Prostate gland (tissue), 2 donors: ENCODE results near the gene CDK9. TPM values are rescaled to one million over a fixed set of nuclear protein-coding genes. Genes with fewer than 3 reads are reported as not detected.

ENCODE experiments used
- DNase-seq: peaks from one replicate; pipeline ENCODE4 v3.0.0-alpha.2; 2019; ENCODE audit warnings: low spot score
- H3K27ac ChIP-seq, 2 donors: fragments of 200-600 bp; sonication (generic); 2 replicates each; pipeline ENCODE4 v1.5.1; 2017 to 2019
- H3K27me3 ChIP-seq: fragments of 200-600 bp; sonication (generic); replicated peaks from 2 replicates; pipeline ENCODE4 v1.5.1; 2019; ENCODE audit not compliant: insufficient read depth
- H3K36me3 ChIP-seq, 2 donors: fragments of 200-600 bp; sonication (generic); 1 replicate in 1 of 2; 2 replicates in 1 of 2; pipeline versions ENCODE4 v1.5.1 to v1.8.1; 2017 to 2019
- H3K4me1 ChIP-seq: fragments of 200-600 bp; sonication (generic); replicated peaks from 2 replicates; pipeline ENCODE4 v1.5.1; 2019
- H3K4me3 ChIP-seq, 2 donors: fragments of 200-600 bp; sonication (generic); 2 replicates each; pipeline ENCODE4 v1.5.1; 2017 to 2019
- H3K9me3 ChIP-seq: fragments of 200-600 bp; sonication (generic); 2 replicates; pipeline ENCODE4 v1.5.1; 2017
- CTCF ChIP-seq, 4 experiments: fragments of 200-600 bp in 2 of 4; fragments of 450-650 bp in 2 of 4; sonication (generic) in 2 of 4; IDR thresholded peaks; 1 replicate in 3 of 4; 2 replicates in 1 of 4; pipeline ENCODE4 v1.5.1; 2016 to 2019; ENCODE audit warnings: antibody characterized with exemption in 4 of 4, mild to moderate bottlenecking in 2 of 4, moderate library complexity in 2 of 4
- POLR2A ChIP-seq: fragments of 450-650 bp; IDR thresholded peaks from one replicate; pipeline ENCODE4 v1.6.1; 2016; ENCODE audit warnings: antibody characterized with exemption, mild to moderate bottlenecking
- POLR2AphosphoS5 ChIP-seq: sonication (generic); formaldehyde crosslinking; IDR thresholded peaks from one replicate; pipeline ENCODE4 v1.6.1; 2017; ENCODE audit warnings: antibody characterized with exemption
- WGBS: methylation state at CpG from one replicate; pipeline ENCODE4 v1.1.5; 2018; 5-methylcytosine and 5-hydroxymethylcytosine counted together
- intact Hi-C: fragments of 100-400 bp; cut with DNase I; formaldehyde crosslinking; loops from one replicate; pipeline ENCODE4 v1.14.2; 2022
- total RNA-seq, 2 donors: library from RNA; depleted of rRNA; stranded (reverse); fragments of >200 nt; gene quantifications; one replicate each; pipeline ENCODE4 v1.1.0, GENCODE V29; 2016

Gene CDK9
- total RNA-seq, 2 donors from 2014 or later, result 60.3 to 130 TPM

DNA sequence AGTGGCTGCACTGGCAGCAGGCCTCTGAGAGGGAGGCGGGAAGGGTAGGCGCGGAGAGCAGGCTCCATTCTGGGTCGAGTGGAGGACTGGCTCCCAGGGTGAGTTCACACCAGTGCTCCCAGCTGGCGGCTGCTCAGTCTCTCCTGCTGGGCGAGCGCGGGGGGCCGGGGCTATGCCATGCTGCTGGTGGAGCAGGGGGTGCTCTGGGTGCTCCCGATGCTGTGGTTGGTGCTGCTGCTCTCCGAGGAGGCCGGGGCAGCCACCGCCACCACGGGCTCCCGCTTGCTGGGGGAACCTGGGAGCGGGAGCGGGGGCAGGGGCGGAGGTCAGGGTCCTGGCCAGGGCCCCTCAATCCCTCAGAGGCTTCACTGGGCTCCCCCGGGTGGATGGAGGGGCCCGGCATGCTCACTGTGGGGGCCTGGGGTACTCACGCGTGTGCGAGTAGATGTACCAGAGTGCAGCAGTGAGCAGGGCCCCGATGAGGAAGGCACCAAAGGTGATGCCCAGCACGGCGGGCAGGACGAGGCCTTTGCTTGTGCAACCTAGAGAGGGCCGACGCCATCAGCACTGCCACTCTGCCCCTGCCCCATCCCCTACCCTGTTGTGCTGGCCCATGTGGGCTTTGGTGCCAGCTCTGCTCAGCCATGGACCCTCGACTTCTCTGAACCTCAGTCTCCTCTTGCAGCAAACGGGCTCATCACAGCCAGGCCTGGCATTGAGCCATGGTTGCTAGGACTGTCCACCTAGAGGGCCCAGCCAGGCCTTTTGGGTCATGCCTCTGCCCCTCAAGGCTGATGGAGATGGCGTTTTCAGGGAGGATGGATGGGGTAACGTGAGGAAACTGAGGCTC lies 29.9 kb downstream of the CDK9 start:
- intact Hi-C loops, result no loop called here
- no peak for DNase-seq
- H3K27ac ChIP-seq, result no peak overlapping the region
- TF ChIP-seq POLR2AphosphoS5 (no peak), POLR2A (no peak), CTCF (IDR thresholded peaks at IDR 0.05) (no peak)
- H3K36me3 ChIP-seq, result peaks cover 7 to 19% of the 10 kb centered on the region in 2 donors
- H3K27me3 ChIP-seq, result no peaks in the 10 kb centered on the region
- H3K4me1 ChIP-seq, result no peaks in the 10 kb centered on the region
- no peak overlapping the region for H3K4me3 ChIP-seq
- no peaks in the 10 kb centered on the region for H3K9me3 ChIP-seq
- WGBS, result 85% methylated on average over 31 of the region's 33 CpGs

GRCh38 chr9:127816362-127816725 lies 30.5 kb downstream of the CDK9 start:
- Histone ChIP-seq H3K27me3 (no peaks in the 10 kb centered on the region), H3K36me3 (peaks cover 7 to 19% of the 10 kb centered on the region in 2 donors), H3K4me1 (no peaks in the 10 kb centered on the region), H3K9me3 (no peaks in the 10 kb centered on the region), H3K4me3 (no peak overlapping the region), H3K27ac (no peak overlapping the region)
- intact Hi-C loops, result no loop called here
- no peak for DNase-seq
- TF ChIP-seq POLR2A, result no peak
- TF ChIP-seq POLR2AphosphoS5, result no peak
- 92% methylated on average over 3 of the region's 3 CpGs for WGBS

DNA sequence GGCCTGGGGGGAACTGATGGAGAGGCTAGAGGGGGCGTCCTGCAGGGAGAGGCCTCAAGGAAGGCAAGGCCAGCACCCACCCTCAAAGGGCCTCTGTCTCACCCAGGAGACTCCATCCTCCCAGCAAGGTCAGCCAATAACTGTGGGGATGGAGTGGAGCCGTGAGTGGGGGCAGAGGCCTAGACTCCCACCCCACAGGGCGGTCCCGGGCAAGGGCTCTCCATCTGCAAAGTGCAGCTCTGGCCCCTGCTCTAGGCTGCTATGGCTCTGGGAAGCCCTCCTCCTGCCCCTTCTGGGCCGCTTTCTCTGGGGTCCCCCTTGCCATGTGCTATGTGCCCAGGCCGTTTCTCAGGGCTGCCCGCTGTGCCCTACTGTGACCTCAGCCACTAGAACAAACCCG lies 30.9 kb downstream of the CDK9 start:
- intact Hi-C loops, result no loop called here
- no peak for DNase-seq
- Histone ChIP-seq H3K27me3 (no peaks in the 10 kb centered on the region), H3K9me3 (no peaks in the 10 kb centered on the region), H3K36me3 (peaks cover 7 to 19% of the 10 kb centered on the region in 2 donors), H3K4me1 (no peaks in the 10 kb centered on the region), H3K4me3 (no peak overlapping the region), H3K27ac (no peak overlapping the region)
- 83% methylated on average over 8 of the region's 8 CpGs for WGBS
- no peak for TF ChIP-seq POLR2A
- TF ChIP-seq CTCF (IDR thresholded peaks at IDR 0.05), result no peak
- TF ChIP-seq POLR2AphosphoS5, result no peak

DNA sequence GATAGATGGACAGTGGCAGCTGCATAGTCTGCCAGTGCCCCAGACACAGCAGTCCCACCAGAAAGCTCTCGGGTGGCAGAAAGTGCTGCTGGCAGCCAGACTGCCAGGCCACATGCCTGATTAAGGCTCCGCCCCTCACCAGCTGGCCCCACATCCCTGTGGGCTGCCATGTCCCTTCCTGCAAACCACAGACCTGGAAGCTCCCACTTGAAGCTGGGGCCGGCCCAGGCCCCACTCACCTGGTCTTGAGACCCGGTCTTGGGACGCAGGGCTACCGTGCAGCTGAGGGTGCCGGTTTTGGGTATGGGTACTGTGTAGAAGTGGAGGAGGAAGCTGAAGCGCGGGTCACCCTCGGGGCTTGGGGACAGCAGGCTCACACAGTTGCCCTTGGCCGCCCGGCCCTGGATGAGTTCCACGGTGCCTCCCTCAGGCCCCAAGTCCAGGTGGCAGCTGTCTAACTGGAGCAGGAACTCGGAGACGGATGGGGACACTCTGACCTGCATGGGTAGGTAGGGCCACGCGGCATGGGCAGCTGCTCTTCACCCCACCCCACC lies 32.1 kb downstream of the CDK9 start:
- TF ChIP-seq POLR2AphosphoS5 (no peak), CTCF (IDR thresholded peaks at IDR 0.05) (no peak), POLR2A (no peak)
- no peak for DNase-seq
- no peak overlapping the region for H3K4me3 ChIP-seq
- no peaks in the 10 kb centered on the region for H3K4me1 ChIP-seq
- H3K27ac ChIP-seq, result no peak overlapping the region
- WGBS, result 84% methylated on average over 17 of the region's 17 CpGs
- H3K36me3 ChIP-seq, result peaks cover 6 to 12% of the 10 kb centered on the region in 2 donors
- no peaks in the 10 kb centered on the region for H3K27me3 ChIP-seq
- intact Hi-C loops, result no loop called here
- no peaks in the 10 kb centered on the region for H3K9me3 ChIP-seq

- intact Hi-C loops, result no loop called here
- Histone ChIP-seq H3K36me3 (peaks cover 0 to 6% of the 10 kb centered on the region in 2 donors), H3K4me3 (no peak overlapping the region), H3K27me3 (no peaks in the 10 kb centered on the region), H3K27ac (no peak overlapping the region), H3K4me1 (no peaks in the 10 kb centered on the region), H3K9me3 (no peaks in the 10 kb centered on the region)
- no peak for DNase-seq
- TF ChIP-seq POLR2A, result no peak
- TF ChIP-seq POLR2AphosphoS5, result no peak
- TF ChIP-seq CTCF (IDR thresholded peaks at IDR 0.05), result no peak
- 88% methylated on average over 11 of the region's 11 CpGs for WGBS
Observed at GRCh38 chr9:127818574-127818973, 32.7 kb downstream of the CDK9 start.
